H1 (cell line): ENCODE results near the gene SPTBN4. TPM values are rescaled to one million over a fixed set of nuclear protein-coding genes. Genes with fewer than 3 reads are reported as not detected.

Source experiments
- ASH2L ChIP-seq: fragments of 200-600, 300-600 bp; sonication (generic); IDR thresholded peaks from one replicate; pipeline ENCODE4 v1.7.1; 2017; ENCODE audit warnings: low read length
- CBX8 ChIP-seq: fragments of 300-800, 300-1000 bp; sonication (generic); IDR thresholded peaks from 2 replicates; pipeline ENCODE4 v1.7.1; 2016; ENCODE audit warnings: low read depth, low read length, borderline replicate concordance
- CHD1 ChIP-seq: IDR thresholded peaks from 2 replicates; pipeline ENCODE4 v1.6.1; 2012; ENCODE audit warnings: low read depth, low read length, improper control_type of control experiment
- CREB1 ChIP-seq: IDR thresholded peaks from 2 replicates; pipeline ENCODE4 v1.6.1; 2012; ENCODE audit warnings: inconsistent platforms
- CTCF ChIP-seq, 3 experiments: IDR thresholded peaks; 1 replicate in 2 of 3; 2 replicates in 1 of 3; pipeline versions ENCODE4 v1.5.1 to v1.6.1; 2011; ENCODE audit warnings: low read length in 3 of 3, mild to moderate bottlenecking in 3 of 3, inconsistent platforms in 2 of 3, low read depth in 1 of 3, moderate library complexity in 1 of 3; ENCODE audit not compliant: insufficient read depth in 1 of 3; ENCODE audit errors: control extremely low read depth in 1 of 3
- EGR1 ChIP-seq: IDR thresholded peaks from 2 replicates; pipeline ENCODE4 v1.6.1; 2011; ENCODE audit warnings: low read depth, low read length, borderline replicate concordance
- GABPA ChIP-seq: IDR thresholded peaks from 2 replicates; pipeline ENCODE4 v1.6.1; 2011; ENCODE audit warnings: mild to moderate bottlenecking, low read length, moderate library complexity, borderline replicate concordance; ENCODE audit not compliant: insufficient read depth
- MAFK ChIP-seq: IDR thresholded peaks from 2 replicates; pipeline ENCODE4 v1.6.1; 2012; ENCODE audit warnings: low read depth, mild to moderate bottlenecking, improper control_type of control experiment, low read length
- NANOG ChIP-seq: IDR thresholded peaks from 2 replicates; pipeline ENCODE4 v1.6.1; 2011; ENCODE audit warnings: low read length, low read depth, mild to moderate bottlenecking, inconsistent platforms; ENCODE audit not compliant: insufficient read depth, poor library complexity, severe bottlenecking
- PHF8 ChIP-seq: fragments of 200-600 bp; sonication (generic); conservative IDR thresholded peaks from 2 replicates; pipeline ENCODE4 v1.7.1; 2012; ENCODE audit warnings: low read depth, mild to moderate bottlenecking, inconsistent platforms, low read length, moderate library complexity
- POLR2A ChIP-seq, 2 experiments: IDR thresholded peaks; 1 replicate in 1 of 2; 2 replicates in 1 of 2; pipeline ENCODE4 v1.6.1; 2011; ENCODE audit warnings: low read depth in 2 of 2, low read length in 2 of 2, mild to moderate bottlenecking in 2 of 2; ENCODE audit errors: control extremely low read depth in 1 of 2
- POLR2AphosphoS5 ChIP-seq: IDR thresholded peaks from 2 replicates; pipeline ENCODE4 v1.6.1; 2011; ENCODE audit warnings: low read depth, low read length
- POU5F1 ChIP-seq: IDR thresholded peaks from 2 replicates; pipeline ENCODE4 v1.6.1; 2011; ENCODE audit warnings: low read depth, mild to moderate bottlenecking, low read length, moderate library complexity
- RFX5 ChIP-seq: IDR thresholded peaks from 2 replicates; pipeline ENCODE4 v1.6.1; 2011; ENCODE audit warnings: low read depth, low read length, improper control_type of control experiment, borderline replicate concordance
- SAP30 ChIP-seq: fragments of 300-600 bp; sonication (generic); IDR thresholded peaks from 2 replicates; pipeline ENCODE4 v1.7.1; 2012; ENCODE audit warnings: low read length, moderate library complexity, mild to moderate bottlenecking, inconsistent platforms; ENCODE audit not compliant: insufficient read depth, insufficient replicate concordance
- SIX5 ChIP-seq: IDR thresholded peaks from 2 replicates; pipeline ENCODE4 v1.6.1; 2011; ENCODE audit warnings: mild to moderate bottlenecking, low read depth, low read length
- SP2 ChIP-seq: IDR thresholded peaks from 2 replicates; pipeline ENCODE4 v1.6.1; 2012; ENCODE audit warnings: mild to moderate bottlenecking, low read length, inconsistent platforms
- SP4 ChIP-seq: IDR thresholded peaks from 2 replicates; pipeline ENCODE4 v1.6.1; 2012; ENCODE audit warnings: low read length, inconsistent platforms
- TCF12 ChIP-seq: IDR thresholded peaks from 2 replicates; pipeline ENCODE4 v1.6.1; 2011; ENCODE audit warnings: low read depth, mild to moderate bottlenecking, low read length
- YY1 ChIP-seq: IDR thresholded peaks from 2 replicates; pipeline ENCODE4 v1.6.1; 2011; ENCODE audit warnings: low read depth, mild to moderate bottlenecking, low read length
- ZNF274 ChIP-seq: IDR thresholded peaks from 2 replicates; pipeline ENCODE4 v1.7.0; 2012; ENCODE audit warnings: low read length, borderline replicate concordance; ENCODE audit errors: extremely low read depth
- polyA plus RNA-seq, 7 experiments: library from polyadenylated mRNA; depleted of rRNA in 3 of 7; stranded (reverse) in 5 of 7; unstranded in 2 of 7; fragments of >200 nt in 5 of 7; fragments of 200-250 nt in 2 of 7; gene quantifications; 1 replicate in 5 of 7; 2 replicates in 1 of 7; 4 replicates in 1 of 7; pipeline versions ENCODE4 v1.2.1 to v1.2.3, GENCODE V29; 2011 to 2013; ENCODE audit warnings: missing spikeins in 2 of 7, mixed read lengths in 2 of 7
- total RNA-seq: library from RNA; stranded (reverse); fragmentation: NEBNext Ultra II Directional; extraction: Animal tissue kit (Norgen Biotek cat#: 25700); gene quantifications from 2 replicates; pipeline ENCODE4 v1.2.1, GENCODE V29; 2021
- TF ChIP-seq, protein P1 (sequence below): IDR thresholded peaks from 2 replicates; pipeline ENCODE4 v1.6.1; 2011; ENCODE audit warnings: low read depth, mild to moderate bottlenecking, low read length; ENCODE audit not compliant: insufficient read depth

The SPTBN4 gene
- total and polyA plus RNA-seq, 2 of the 8 experiments (the other 6 are each of a cell fraction or from before 2014, with no cell fraction given) = 1.9 to 3.0 TPM

DNA sequence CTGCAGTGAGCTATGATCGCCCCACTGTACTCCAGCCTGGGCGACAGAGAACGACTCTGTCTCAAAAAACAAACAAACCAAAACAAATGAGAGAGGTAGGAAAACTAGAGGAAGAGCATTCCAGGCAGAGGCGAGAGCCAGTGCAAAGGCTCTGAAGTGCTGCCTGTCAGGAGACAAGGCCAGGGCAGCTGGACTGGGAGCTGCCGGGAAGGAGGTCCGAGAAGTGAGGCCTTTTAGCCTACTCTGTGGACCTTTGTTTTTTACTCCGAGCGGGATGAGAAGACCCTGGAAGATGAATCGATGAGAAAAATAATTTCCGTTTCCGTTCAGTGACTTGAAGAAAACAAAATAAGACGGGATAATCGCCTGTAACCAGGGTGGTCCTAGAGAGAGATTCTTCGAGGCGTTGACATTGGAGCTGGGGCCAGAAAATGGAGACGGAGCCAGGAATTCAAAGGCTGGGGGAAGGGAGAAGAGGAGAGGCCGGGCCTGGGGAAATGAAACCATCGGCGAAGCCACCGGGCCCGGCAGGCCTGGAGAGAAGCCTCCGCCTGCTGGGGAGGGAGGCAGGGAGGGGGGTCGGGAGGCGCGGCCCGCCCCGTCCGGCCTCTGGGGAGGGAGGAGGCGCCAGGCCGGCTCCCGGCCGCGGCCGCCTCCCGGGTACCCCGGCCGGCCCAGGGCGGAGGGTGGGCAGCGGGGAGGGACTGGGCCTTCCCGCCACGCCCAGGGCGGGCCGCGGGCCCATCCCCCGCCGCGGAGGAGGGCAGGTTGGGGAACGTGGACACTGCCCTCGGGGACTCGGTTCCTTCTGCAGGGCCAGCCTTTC is 33.2 kb upstream of the SPTBN4 start (continued):
- TF ChIP-seq GABPA (no peak), POLR2AphosphoS5 (peak; percentile 36; the same call in 1 of the 2 replicates), CBX8 (no peak), ASH2L (peak; percentile 66), SAP30 (no peak), RFX5 (no peak), NANOG (no peak), SP2 (no peak), CREB1 (no peak), YY1 (peak; percentile 86), SIX5 (no peak), CHD1 (no peak), ZNF274 (no peak), POLR2A (IDR thresholded peaks at IDR 0.05; ENCODE audit: control extremely low read depth in 1 of 2, low read depth in 2 of 2, low read length in 2 of 2) (peak; percentile 58 to 71), PHF8 (peak; percentile 2; the same call in 1 of the 2 replicates), TCF12 (no peak), EGR1 (no peak), CTCF (IDR thresholded peaks at IDR 0.05; ENCODE audit: control extremely low read depth in 1 of 3, insufficient read depth in 1 of 3, low read depth in 1 of 3, low read length in 3 of 3) (no peak), SP4 (no peak), MAFK (no peak), POU5F1 (no peak)
- TF ChIP-seq, protein P1, sequence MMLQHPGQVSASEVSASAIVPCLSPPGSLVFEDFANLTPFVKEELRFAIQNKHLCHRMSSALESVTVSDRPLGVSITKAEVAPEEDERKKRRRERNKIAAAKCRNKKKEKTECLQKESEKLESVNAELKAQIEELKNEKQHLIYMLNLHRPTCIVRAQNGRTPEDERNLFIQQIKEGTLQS = no peak
